Body of pancreas (tissue), 4 donors: ENCODE data around the gene PRRC2A. TPM values are rescaled to one million over a fixed set of nuclear protein-coding genes. Genes with fewer than 3 reads are reported as not detected.

Experiments
- ATAC-seq: fragments of 150-250 bp; one replicate; pipeline ENCODE4 v1.9.1; 2016
- DNase-seq, 4 donors: peaks; one replicate each; pipeline ENCODE4 v3.0.0-alpha.2; 2019
- H3K27ac ChIP-seq, 4 donors: fragments of 200-600 bp; sonication (generic); 1 replicate in 3 of 4; 2 replicates in 1 of 4; pipeline versions ENCODE4 v1.5.1 to v1.6.1; 2016 to 2019; ENCODE audit warnings: mild to moderate bottlenecking in 1 of 4, mixed read lengths in 1 of 4, moderate library complexity in 1 of 4
- H3K27me3 ChIP-seq, 2 donors: fragments of 200-600 bp; sonication (generic); one replicate each; pipeline ENCODE4 v1.6.0; 2016; ENCODE audit warnings: mild to moderate bottlenecking in 1 of 2
- H3K36me3 ChIP-seq, 2 donors: fragments of 200-600 bp; sonication (generic); replicated peaks in 1 of 2; 2 replicates each; pipeline ENCODE4 v1.5.1; 2016; ENCODE audit warnings: low read depth in 2 of 2; ENCODE audit not compliant: insufficient read depth in 1 of 2
- H3K4me1 ChIP-seq: fragments of 200-600 bp; sonication (generic); one replicate; pipeline ENCODE4 v1.6.0; 2016
- H3K4me3 ChIP-seq, 2 donors: fragments of 200-600 bp; sonication (generic); 1 replicate in 1 of 2; 2 replicates in 1 of 2; pipeline ENCODE4 v1.5.1; 2016 to 2019
- H3K9me3 ChIP-seq, 3 donors: fragments of 200-600 bp; sonication (generic); 1 replicate in 2 of 3; 2 replicates in 1 of 3; pipeline ENCODE4 v1.5.1; 2016
- POLR2A ChIP-seq, 3 donors: fragments of 450-650 bp; IDR thresholded peaks; one replicate each; pipeline ENCODE4 v1.6.1; 2016; ENCODE audit warnings: antibody characterized with exemption in 3 of 3, mild to moderate bottlenecking in 2 of 3
- WGBS, 2 donors: methylation state at CpG; one replicate each; pipeline ENCODE4 v1.1.5; 2017; 5-methylcytosine and 5-hydroxymethylcytosine counted together
- intact Hi-C: fragments of 100-400 bp; cut with DNase I; formaldehyde crosslinking; loops from one replicate; pipeline ENCODE4 v1.15.1; 2023
- total RNA-seq, 2 donors: library from RNA; depleted of rRNA; stranded (reverse); fragments of >200 nt; gene quantifications; one replicate each; pipeline ENCODE4 v1.1.0, GENCODE V29; 2016
- TF ChIP-seq, protein P1 (sequence below), 7 experiments: fragments of 450-650 bp in 4 of 7; fragments of 200-600 bp in 3 of 7; sonication (generic) in 3 of 7; IDR thresholded peaks; one replicate each; pipeline ENCODE4 v1.5.1; 2016 to 2019; ENCODE audit warnings: antibody characterized with exemption in 7 of 7

The PRRC2A gene
- total RNA-seq, 2 donors from 2014 or later = 48.8 to 57.4 TPM

DNA sequence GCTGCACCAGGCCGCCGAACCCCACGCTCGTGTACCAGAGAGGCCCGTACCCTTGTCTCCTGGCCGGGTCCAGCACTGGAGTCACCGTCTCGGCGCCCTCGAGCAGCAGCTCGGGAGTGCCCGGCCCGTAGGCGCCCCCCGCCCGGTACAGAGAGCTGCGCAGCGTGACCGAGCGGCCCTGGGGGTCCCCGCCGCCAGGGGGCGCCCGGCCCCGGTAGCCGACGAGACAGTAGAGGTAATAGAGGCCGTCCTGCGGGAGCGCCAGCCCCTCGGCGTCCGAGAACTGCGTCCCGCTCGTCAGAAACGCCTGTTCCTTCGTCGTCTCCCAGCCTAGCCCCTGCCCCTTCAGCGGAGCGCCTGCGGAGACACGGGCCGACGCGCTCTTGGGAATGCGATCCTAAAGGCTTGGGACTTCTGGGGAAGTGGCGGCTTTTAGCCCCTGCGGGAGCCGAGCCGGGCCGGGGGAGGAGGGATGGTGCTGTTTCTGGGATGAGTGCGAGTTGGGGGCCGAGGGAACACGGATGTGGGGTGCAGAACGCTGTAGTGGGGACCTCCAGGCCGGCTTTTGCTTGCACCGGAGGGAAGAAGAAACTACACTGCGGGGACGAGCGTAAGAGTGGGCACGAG is 39.6 kb upstream of the PRRC2A start:
- TF ChIP-seq, protein P1, sequence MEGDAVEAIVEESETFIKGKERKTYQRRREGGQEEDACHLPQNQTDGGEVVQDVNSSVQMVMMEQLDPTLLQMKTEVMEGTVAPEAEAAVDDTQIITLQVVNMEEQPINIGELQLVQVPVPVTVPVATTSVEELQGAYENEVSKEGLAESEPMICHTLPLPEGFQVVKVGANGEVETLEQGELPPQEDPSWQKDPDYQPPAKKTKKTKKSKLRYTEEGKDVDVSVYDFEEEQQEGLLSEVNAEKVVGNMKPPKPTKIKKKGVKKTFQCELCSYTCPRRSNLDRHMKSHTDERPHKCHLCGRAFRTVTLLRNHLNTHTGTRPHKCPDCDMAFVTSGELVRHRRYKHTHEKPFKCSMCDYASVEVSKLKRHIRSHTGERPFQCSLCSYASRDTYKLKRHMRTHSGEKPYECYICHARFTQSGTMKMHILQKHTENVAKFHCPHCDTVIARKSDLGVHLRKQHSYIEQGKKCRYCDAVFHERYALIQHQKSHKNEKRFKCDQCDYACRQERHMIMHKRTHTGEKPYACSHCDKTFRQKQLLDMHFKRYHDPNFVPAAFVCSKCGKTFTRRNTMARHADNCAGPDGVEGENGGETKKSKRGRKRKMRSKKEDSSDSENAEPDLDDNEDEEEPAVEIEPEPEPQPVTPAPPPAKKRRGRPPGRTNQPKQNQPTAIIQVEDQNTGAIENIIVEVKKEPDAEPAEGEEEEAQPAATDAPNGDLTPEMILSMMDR (IDR thresholded peaks at IDR 0.05) = peak; percentile 88 to 97 (median 94)
- TF ChIP-seq POLR2A (IDR thresholded peaks at IDR 0.05) = peak in 2 of 3 donors; percentile 64 to 65
- DNase-seq = peak; percentile 86 to 90 (median 88)
- peak overlapping the region; percentile 48 to 57 for H3K4me3 ChIP-seq
- ATAC-seq = peak; percentile 92
- peak overlapping the region in 3 of 4 donors; percentile 56 to 73 (median 62) for H3K27ac ChIP-seq
- H3K27me3 ChIP-seq = no peaks in the 10 kb centered on the region
- H3K4me1 ChIP-seq = peaks cover 40% of the 10 kb centered on the region
- H3K9me3 ChIP-seq = no peaks in the 10 kb centered on the region
- intact Hi-C loops = no loop called here
- H3K36me3 ChIP-seq = no peaks in the 10 kb centered on the region
- WGBS, 2 donors = 0% methylated on average over 22 to 48 of the region's 62 CpGs

DNA sequence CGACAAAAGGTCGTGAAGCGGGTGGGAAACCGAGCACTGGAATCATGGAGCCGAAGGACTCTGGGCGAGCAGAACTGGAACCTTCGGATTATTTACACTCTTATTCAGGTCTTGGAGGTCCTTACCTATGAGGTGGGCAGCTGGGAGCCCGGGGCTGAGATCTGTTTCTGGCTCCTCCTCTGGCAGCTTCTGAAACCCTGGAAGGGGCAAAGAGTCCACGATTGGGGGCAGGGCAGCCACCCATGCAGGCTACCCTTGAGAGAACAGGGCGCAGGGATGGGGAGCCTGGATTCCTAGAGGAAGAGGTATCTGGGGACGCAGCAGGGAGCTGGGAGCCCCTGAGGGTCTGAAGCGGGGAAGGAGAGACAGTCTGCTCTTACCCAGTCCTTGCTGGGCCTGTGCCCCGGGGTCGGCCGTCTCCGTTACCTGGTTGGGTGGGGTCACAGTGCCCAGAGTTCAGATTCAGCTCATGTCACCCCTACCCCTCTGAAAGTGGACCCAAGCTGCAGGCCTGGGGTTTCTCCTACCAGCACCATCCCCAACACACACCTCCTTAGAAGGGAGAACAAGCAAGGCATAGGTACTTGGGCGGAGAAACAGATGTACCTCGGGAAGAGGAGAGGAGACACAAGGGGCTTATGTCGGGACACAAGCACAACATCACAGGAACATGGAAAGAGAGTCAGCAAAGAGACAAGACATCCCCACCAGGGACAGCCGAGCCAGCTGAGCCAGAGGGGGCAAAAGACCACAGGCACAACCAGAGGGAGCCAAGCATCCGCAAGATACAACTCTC is 38.9 kb upstream of the PRRC2A start:
- no peaks in the 10 kb centered on the region for H3K36me3 ChIP-seq
- no peaks in the 10 kb centered on the region for H3K27me3 ChIP-seq
- peak overlapping the region; percentile 48 to 57 for H3K4me3 ChIP-seq
- H3K27ac ChIP-seq = peak overlapping the region in 3 of 4 donors; percentile 56 to 73 (median 62)
- DNase-seq = peak in 1 of 4 donors; percentile 25
- peaks cover 40% of the 10 kb centered on the region for H3K4me1 ChIP-seq
- intact Hi-C loops = no loop called here
- 16 to 25% methylated on average over 13 to 21 of the region's 21 CpGs for WGBS, 2 donors
- H3K9me3 ChIP-seq = no peaks in the 10 kb centered on the region
- peak; percentile 5 for ATAC-seq
- TF ChIP-seq POLR2A (IDR thresholded peaks at IDR 0.05) = no peak
- TF ChIP-seq, protein P1 (IDR thresholded peaks at IDR 0.05) = no peak

DNA sequence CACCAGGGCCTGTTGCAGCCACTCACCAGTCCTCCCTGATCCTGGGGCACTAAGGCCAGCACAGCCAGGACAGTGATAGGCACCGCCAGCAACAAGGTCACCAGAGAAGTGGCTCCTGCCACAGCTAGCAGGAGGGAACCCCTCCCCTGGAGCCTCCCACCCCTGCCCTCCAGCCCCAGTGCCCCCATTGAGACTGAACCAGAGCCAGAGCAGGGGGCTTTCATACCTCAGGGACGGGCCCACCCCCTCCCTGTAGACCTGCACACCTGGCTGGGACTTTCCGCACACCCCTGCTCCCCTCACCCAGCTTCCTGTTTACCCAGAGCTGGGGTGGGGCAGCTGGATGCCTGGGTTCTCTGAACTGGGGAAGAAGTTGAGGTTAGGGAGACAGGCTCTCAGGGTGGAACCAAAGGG is 38.3 kb upstream of the PRRC2A start, which contains the start of gene LTB:
Gene LTB (minus strand): TSS at position 195 of the 414 bp plus-strand sequence. CDS start 7 bp downstream, at position 188.
- no peaks in the 10 kb centered on the region for H3K9me3 ChIP-seq
- no peak for ATAC-seq
- H3K27ac ChIP-seq = peak within 1 kb of the TSS in 3 of 4 donors; percentile 56 to 73 (median 62)
- no peak for DNase-seq
- intact Hi-C loops = no loop called here
- H3K36me3 ChIP-seq = no peaks in the 10 kb centered on the region
- peak within 1 kb of the TSS; percentile 48 to 57 for H3K4me3 ChIP-seq
- H3K27me3 ChIP-seq = no peaks in the 10 kb centered on the region
- peaks cover 40% of the 10 kb centered on the region for H3K4me1 ChIP-seq
- TF ChIP-seq, protein P1 (IDR thresholded peaks at IDR 0.05) = no peak
- no peak for TF ChIP-seq POLR2A (IDR thresholded peaks at IDR 0.05)
- WGBS, 2 donors = 64 to 88% methylated on average over 1 to 3 of the region's 3 CpGs

DNA sequence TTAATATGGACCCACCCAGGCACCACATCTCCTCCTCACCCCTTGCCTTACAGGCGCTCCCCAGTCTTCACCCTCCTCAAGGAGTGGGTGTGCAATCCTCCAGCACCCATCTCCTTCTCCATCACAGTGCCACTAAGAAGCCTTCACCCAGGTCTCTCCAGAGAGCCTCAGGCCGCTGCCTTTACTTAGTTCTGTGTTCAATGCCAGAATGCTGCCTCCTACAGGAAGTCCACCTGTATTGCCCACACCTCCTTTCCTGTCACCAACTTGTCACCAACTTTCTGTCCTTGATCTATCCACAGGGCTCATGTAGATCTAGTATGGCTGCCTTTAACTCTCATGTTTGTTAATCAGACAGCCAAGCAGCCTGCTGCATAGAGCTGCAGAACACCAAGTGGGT is 35.0 kb upstream of the PRRC2A start:
- no peak for ATAC-seq
- Histone ChIP-seq H3K9me3 (no peaks in the 10 kb centered on the region), H3K36me3 (no peaks in the 10 kb centered on the region), H3K27ac (no peak overlapping the region), H3K4me3 (no peak overlapping the region), H3K4me1 (peaks cover 15% of the 10 kb centered on the region), H3K27me3 (no peaks in the 10 kb centered on the region)
- no peak for TF ChIP-seq POLR2A (IDR thresholded peaks at IDR 0.05)
- TF ChIP-seq, protein P1 (IDR thresholded peaks at IDR 0.05) = peak in 1 of 7 experiments; percentile 19
- WGBS, 2 donors = 48 to 54% methylated on average over 2 of the region's 2 CpGs
- intact Hi-C loops = no loop called here
- DNase-seq = no peak
